PC-3 (cell line): ENCODE results near the gene VN1R5. TPM values are rescaled to one million over a fixed set of nuclear protein-coding genes. Genes with fewer than 3 reads are reported as not detected.
"Not testable (repeated sequence)": the region's sequence is repeated elsewhere in the genome, so short reads cannot be mapped to it uniquely, and the experiment has no call there.

Experiments
- ATAC-seq: fragments of 200-7000 bp; cut with Tn5 transposase; 2 replicates; pipeline ENCODE4 v1.9.1; 2020; ENCODE audit warnings: mild to moderate bottlenecking, moderate library complexity
- BruUV-seq: library from RNA; stranded (reverse); fragments of 400-500 nt; replicated peaks from 2 replicates; lab custom pipeline; 2021; lab: Mats Ljungman, UMichigan
- CTCF ChIA-PET: fragments of 300-600 bp; sonication (Branson Sonifier 250); formaldehyde crosslinking; loops from one replicate; lab custom pipeline; 2022; ENCODE audit warnings: antibody characterized with exemption; lab: Charles Lee
- POLR2A ChIA-PET: fragments of 300-600 bp; sonication (Branson Sonifier 250); formaldehyde crosslinking; loops from one replicate; lab custom pipeline; 2022; ENCODE audit warnings: antibody characterized with exemption; ENCODE audit not compliant: unreplicated experiment; lab: Charles Lee
- DNase-seq: peaks from one replicate; pipeline ENCODE4 v3.0.0-alpha.2; 2015
- H2AFZ ChIP-seq: fragments of 300-600 bp; sonication (generic); 2 replicates; pipeline ENCODE4 v1.6.0; 2016; ENCODE audit warnings: antibody characterized with exemption, low read length
- H3F3A ChIP-seq: fragments of 300-600 bp; sonication (generic); one replicate; pipeline ENCODE4 v1.6.0; 2017; ENCODE audit warnings: antibody characterized with exemption, low read length, control low read depth, mild to moderate bottlenecking; ENCODE audit not compliant: unreplicated experiment
- H3K27ac ChIP-seq: fragments of 300-600 bp; sonication (generic); 2 replicates; pipeline ENCODE4 v1.5.1; 2016; ENCODE audit warnings: mild to moderate bottlenecking, low read length
- H3K27me3 ChIP-seq: fragments of 300-600 bp; sonication (generic); 2 replicates; pipeline ENCODE4 v1.6.1; 2016; ENCODE audit warnings: low read length, mixed read lengths
- H3K36me3 ChIP-seq: fragments of 300-600 bp; sonication (generic); 2 replicates; pipeline ENCODE4 v1.6.1; 2016; ENCODE audit warnings: low read depth, mixed run types, low read length, mixed read lengths
- H3K4me1 ChIP-seq: fragments of 300-600 bp; sonication (generic); 2 replicates; pipeline ENCODE4 v1.5.1; 2016; ENCODE audit warnings: low read length; ENCODE audit not compliant: insufficient read depth
- H3K4me2 ChIP-seq: fragments of 300-600 bp; sonication (generic); 2 replicates; pipeline ENCODE4 v1.6.0; 2016; ENCODE audit warnings: low read length
- H3K4me3 ChIP-seq: fragments of 300-600 bp; sonication (generic); 2 replicates; pipeline ENCODE4 v1.5.1; 2016; ENCODE audit warnings: mild to moderate bottlenecking, low read length, mixed read lengths
- H3K79me2 ChIP-seq: fragments of 300-600 bp; sonication (generic); 2 replicates; pipeline ENCODE4 v1.6.1; 2017; ENCODE audit warnings: low read length, mixed read lengths
- H3K9ac ChIP-seq: fragments of 300-600 bp; sonication (generic); 2 replicates; pipeline ENCODE4 v1.6.0; 2016; ENCODE audit warnings: mild to moderate bottlenecking, low read length
- H3K9me2 ChIP-seq: fragments of 300-600 bp; sonication (generic); replicated peaks from 2 replicates; pipeline ENCODE4 v1.6.1; 2016; ENCODE audit warnings: mixed run types, low read length, mixed read lengths
- H3K9me3 ChIP-seq: fragments of 300-600 bp; sonication (generic); 2 replicates; pipeline ENCODE4 v1.6.1; 2016; ENCODE audit warnings: low read length, mixed read lengths
- H4K20me1 ChIP-seq: fragments of 300-600 bp; sonication (generic); 2 replicates; pipeline ENCODE4 v1.6.1; 2016; ENCODE audit warnings: low read length, mixed read lengths
- CTCF ChIP-seq: fragments of 300-600 bp; sonication (generic); conservative IDR thresholded peaks from 2 replicates; pipeline ENCODE4 v1.5.1; 2017; ENCODE audit warnings: antibody characterized with exemption, low read depth, mild to moderate bottlenecking, low read length
- EZH2 ChIP-seq: fragments of 300-600 bp; sonication (generic); IDR thresholded peaks from one replicate; pipeline ENCODE4 v1.6.1; 2017; ENCODE audit warnings: antibody characterized with exemption, mild to moderate bottlenecking, low read length; ENCODE audit not compliant: unreplicated experiment
- EZH2phosphoT487 ChIP-seq: fragments of 300-600 bp; sonication (generic); IDR thresholded peaks from 2 replicates; pipeline ENCODE4 v1.6.1; 2018; ENCODE audit warnings: mild to moderate bottlenecking, antibody characterized with exemption, low read length, borderline replicate concordance
- intact Hi-C: fragments of 100-400 bp; cut with micrococcal nuclease; formaldehyde crosslinking; loops from 2 replicates; pipeline ENCODE4 v1.9.0; 2023
- total RNA-seq: library from RNA; depleted of rRNA; stranded (reverse); fragments of >200 nt; gene quantifications from 2 replicates; pipeline ENCODE4 v1.2.3, GENCODE V29; 2014

Gene VN1R5
- total RNA-seq, 1 experiment from 2014 or later: not detected

- Histone ChIP-seq H3K9me2 (no peaks in the 10 kb centered on the region), H2AFZ (no peak overlapping the region), H3K4me1 (no peaks in the 10 kb centered on the region), H3K9me3 (no peaks in the 10 kb centered on the region), H3F3A (no peaks in the 10 kb centered on the region), H3K36me3 (no peaks in the 10 kb centered on the region), H3K4me3 (no peak overlapping the region), H4K20me1 (no peaks in the 10 kb centered on the region), H3K9ac (no peak overlapping the region), H3K27ac (no peak overlapping the region), H3K4me2 (no peak overlapping the region), H3K27me3 (no peaks in the 10 kb centered on the region), H3K79me2 (no peaks in the 10 kb centered on the region)
- CTCF ChIA-PET: no interaction called here
- POLR2A ChIA-PET: interaction anchor here (0.7 kb wide), 1 partner anchor 75 kb away, joined by 5 read pairs; no protein-coding TSS in a partner anchor
- ATAC-seq (no peak), DNase-seq (no peak)
- intact Hi-C loops: no loop called here
- TF ChIP-seq EZH2 (no peak), EZH2phosphoT487 (no peak), CTCF (no peak)
- BruUV-seq: no TSS peak
Observed at GRCh38 chr1:247286134-247286670, 30.3 kb downstream of the VN1R5 start.

- Histone ChIP-seq H3K9me3 (no peaks in the 10 kb centered on the region), H3K27ac (no peak overlapping the region), H3K9ac (no peak overlapping the region), H2AFZ (no peak overlapping the region), H3K4me1 (no peaks in the 10 kb centered on the region), H3K4me3 (no peak overlapping the region), H3K27me3 (no peaks in the 10 kb centered on the region), H3K36me3 (no peaks in the 10 kb centered on the region), H4K20me1 (no peaks in the 10 kb centered on the region), H3K79me2 (no peaks in the 10 kb centered on the region), H3F3A (no peaks in the 10 kb centered on the region), H3K9me2 (no peaks in the 10 kb centered on the region), H3K4me2 (no peak overlapping the region)
- DNase-seq: peak; percentile 36
- TF ChIP-seq EZH2: no peak
- peak; percentile 67 for TF ChIP-seq CTCF
- no peak for TF ChIP-seq EZH2phosphoT487
- ATAC-seq: no peak
- BruUV-seq: no TSS peak
- ChIA-PET CTCF (no interaction called here), POLR2A (no interaction called here)
- intact Hi-C loops: no loop called here
Observed at GRCh38 chr1:247287460-247287859, 31.6 kb downstream of the VN1R5 start.

- no peak overlapping the region for H3K9ac ChIP-seq
- no peak for ATAC-seq
- no peaks in the 10 kb centered on the region for H3K9me2 ChIP-seq
- DNase-seq: no peak
- H3K79me2 ChIP-seq: no peaks in the 10 kb centered on the region
- TF ChIP-seq EZH2: no peak
- TF ChIP-seq EZH2phosphoT487: no peak
- TF ChIP-seq CTCF: no peak
- intact Hi-C loops: no loop called here
- no peak overlapping the region for H3K4me2 ChIP-seq
- ChIA-PET CTCF (no interaction called here), POLR2A (no interaction called here)
- no peaks in the 10 kb centered on the region for H4K20me1 ChIP-seq
- no peaks in the 10 kb centered on the region for H3F3A ChIP-seq
- no TSS peak for BruUV-seq
- H3K27ac ChIP-seq: no peak overlapping the region
- no peaks in the 10 kb centered on the region for H3K36me3 ChIP-seq
- no peak overlapping the region for H3K4me3 ChIP-seq
- H2AFZ ChIP-seq: no peak overlapping the region
- no peaks in the 10 kb centered on the region for H3K9me3 ChIP-seq
- no peaks in the 10 kb centered on the region for H3K4me1 ChIP-seq
- H3K27me3 ChIP-seq: no peaks in the 10 kb centered on the region
Observed at GRCh38 chr1:247288341-247288740, 32.5 kb downstream of the VN1R5 start.

- H3K4me1 ChIP-seq, H3K4me2 ChIP-seq, BruUV-seq, POLR2A ChIA-PET, H4K20me1 ChIP-seq, H3K36me3 ChIP-seq, DNase-seq, intact Hi-C loops, H3K9me2 ChIP-seq, H2AFZ ChIP-seq, H3K27ac ChIP-seq, H3K4me3 ChIP-seq, ATAC-seq, CTCF ChIA-PET, H3K9me3 ChIP-seq, H3F3A ChIP-seq, H3K9ac ChIP-seq, H3K79me2 ChIP-seq, H3K27me3 ChIP-seq: not testable (repeated sequence)
Observed at GRCh38 chr1:247289274-247289892, 33.5 kb downstream of the VN1R5 start.
